ENCODE measurements around the gene OSBPL9. TPM values are rescaled to one million over a fixed set of nuclear protein-coding genes. Genes with fewer than 3 reads are reported as not detected.

Gene OSBPL9
- total and polyA plus RNA-seq, 9 of the 15 experiments (the other 6 are each of a cell fraction or from before 2014, with no cell fraction given) = 43.9 to 217 (median 170) TPM

GRCh38 chr1:51616903-51617708 lies at the start of gene OSBPL9 (continued):
- TF ChIP-seq JUND (IDR thresholded peaks at IDR 0.05; ENCODE audit: borderline replicate concordance, low read depth, low read length) = peak; percentile 90
- peak; percentile 71; the same call in 1 of the 3 replicates for TF ChIP-seq JUND (tag; IDR thresholded peaks at IDR 0.05; ENCODE audit: borderline replicate concordance, low read depth, low read length)
- TF ChIP-seq THAP7 (CRISPR knock-in tag; IDR thresholded peaks at IDR 0.05) = peak; percentile 31; the same call in 1 of the 2 replicates
- peak; percentile 92 for TF ChIP-seq POLR2AphosphoS5 (IDR thresholded peaks at IDR 0.05; ENCODE audit: control insufficient read depth, insufficient read depth, low read depth, low read length)
- peak; percentile 62; the same call in 1 of the 2 replicates for TF ChIP-seq ZNF431 (CRISPR knock-in tag; IDR thresholded peaks at IDR 0.05)
- peak; percentile 22 for TF ChIP-seq SMAD1 (IDR thresholded peaks at IDR 0.05; ENCODE audit: low read depth, low read length, partially characterized antibody)
- peak; percentile 61 for TF ChIP-seq ZFX (CRISPR knock-in tag; IDR thresholded peaks at IDR 0.05)
- TF ChIP-seq ZMIZ1 (IDR thresholded peaks at IDR 0.05; ENCODE audit: low read depth in 2 of 2, low read length in 2 of 2) = peak in 1 of 2 experiments; percentile 60; a peak in 1 of 4 replicates
- TF ChIP-seq PREB (CRISPR knock-in tag; IDR thresholded peaks at IDR 0.05) = peak; percentile 97; the same call in 1 of the 2 replicates
- no peak for TF ChIP-seq SIX5 (IDR thresholded peaks at IDR 0.05; ENCODE audit: borderline replicate concordance in 1 of 2, insufficient read depth in 1 of 2, low read depth in 1 of 2, low read length in 2 of 2)
- 0 out of 2 replicates have a peak, but pooled peaks have one; percentile 10 for TF ChIP-seq L3MBTL2 (IDR thresholded peaks at IDR 0.05)
- TF ChIP-seq E2F5 (CRISPR knock-in tag; IDR thresholded peaks at IDR 0.05) = peak; percentile 60; the same call in 1 of the 2 replicates
- peak; percentile 66; the same call in 1 of the 2 replicates for TF ChIP-seq KAT7 (CRISPR knock-in tag; IDR thresholded peaks at IDR 0.05; ENCODE audit: borderline replicate concordance)
- TF ChIP-seq NFIX (CRISPR knock-in tag; IDR thresholded peaks at IDR 0.05; ENCODE audit: low read depth) = 0 out of 2 replicates have a peak, but pooled peaks have one; percentile 0
- TF ChIP-seq GABPB1 (CRISPR knock-in tag; IDR thresholded peaks at IDR 0.05) = peak; percentile 52
- peak; percentile 58; the same call in 1 of the 2 replicates for TF ChIP-seq HDAC2 (IDR thresholded peaks at IDR 0.05)
- TF ChIP-seq SIN3A (IDR thresholded peaks at IDR 0.05; ENCODE audit: borderline replicate concordance in 2 of 2, control insufficient read depth in 1 of 2, low read depth in 2 of 2, low read length in 2 of 2) = peak; percentile 68 to 89; a peak in 3 of 4 replicates
